Esophagus muscularis mucosa (tissue), 4 donors: Measurements from ENCODE around the gene CST11.

Source experiments
- CTCF ChIP-seq, 3 experiments: fragments of 200-600 bp in 2 of 3; fragments of 450-650 bp in 1 of 3; sonication (generic) in 2 of 3; IDR thresholded peaks; one replicate each; pipeline ENCODE4 v1.5.1; 2017 to 2019; ENCODE audit warnings: antibody characterized with exemption in 3 of 3, mild to moderate bottlenecking in 2 of 3, moderate library complexity in 1 of 3
- EP300 ChIP-seq: sonication (generic); formaldehyde crosslinking; IDR thresholded peaks from one replicate; pipeline ENCODE4 v1.6.1; 2017; ENCODE audit warnings: antibody characterized with exemption
- POLR2A ChIP-seq: fragments of 450-650 bp; IDR thresholded peaks from one replicate; pipeline ENCODE4 v1.6.1; 2017; ENCODE audit warnings: antibody characterized with exemption, moderate library complexity, mild to moderate bottlenecking, low read depth

DNA sequence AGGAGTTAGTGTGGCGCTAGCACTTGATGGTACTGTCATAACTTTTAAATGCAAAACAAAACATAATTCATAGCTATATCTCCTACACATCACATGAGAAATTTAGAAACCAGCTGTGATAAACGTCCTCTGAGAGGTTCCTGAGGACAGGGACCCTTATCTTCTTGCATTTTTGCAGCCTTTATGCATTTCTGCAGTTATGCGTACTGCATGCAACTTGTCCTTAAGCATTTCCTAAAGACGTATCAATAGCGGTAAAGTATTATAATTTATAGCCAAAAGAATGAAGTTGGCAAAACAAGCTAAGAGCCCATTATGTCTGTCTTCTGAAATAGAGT lies 33.0 kb downstream of the CST11 start:
- TF ChIP-seq EP300 = no peak
- no peak for TF ChIP-seq POLR2A
- no peak for TF ChIP-seq CTCF (IDR thresholded peaks at IDR 0.05)
